ENCODE measurements around the gene HRC. TPM values are rescaled to one million over a fixed set of nuclear protein-coding genes. Genes with fewer than 3 reads are reported as not detected.

HRC gene
- total RNA-seq, 2 donors from 2014 or later = 2.1 to 4.3 TPM

- Histone ChIP-seq H3K36me3 (replicated peaks in 1 of 2; ENCODE audit: insufficient read depth in 1 of 2, low read depth in 2 of 2) (no peaks in the 10 kb centered on the region), H3K4me3 (no peak overlapping the region), H3K27me3 (no peaks in the 10 kb centered on the region), H3K9me3 (no peaks in the 10 kb centered on the region), H3K27ac (no peak overlapping the region), H3K4me1 (no peaks in the 10 kb centered on the region)
- ATAC-seq (no peak), DNase-seq (no peak)
- 80 to 88% methylated on average over 4 of the region's 4 CpGs for WGBS, 2 donors
- intact Hi-C loops (cut with DNase I) = no loop called here
- TF ChIP-seq CTCF (IDR thresholded peaks at IDR 0.05) (no peak), POLR2A (IDR thresholded peaks at IDR 0.05) (no peak)
Measured at GRCh38 chr19:49194408-49194807, 39.2 kb upstream of the HRC start.

- Histone ChIP-seq H3K36me3 (replicated peaks in 1 of 2; ENCODE audit: insufficient read depth in 1 of 2, low read depth in 2 of 2) (no peaks in the 10 kb centered on the region), H3K27me3 (no peaks in the 10 kb centered on the region), H3K4me1 (no peaks in the 10 kb centered on the region), H3K4me3 (no peak overlapping the region), H3K27ac (no peak overlapping the region), H3K9me3 (no peaks in the 10 kb centered on the region)
- TF ChIP-seq POLR2A (IDR thresholded peaks at IDR 0.05) (no peak), CTCF (IDR thresholded peaks at IDR 0.05) (no peak)
- intact Hi-C loops (cut with DNase I) = no loop called here
- WGBS, 2 donors = 87 to 91% methylated on average over 6 of the region's 6 CpGs
- no peak for DNase-seq
- ATAC-seq = no peak
Measured at GRCh38 chr19:49193822-49194394, 38.7 kb upstream of the HRC start.

GRCh38 chr19:49190781-49191180 lies 35.6 kb upstream of the HRC start:
- intact Hi-C loops (cut with DNase I) = no loop called here
- 87 to 100% methylated on average over 3 of the region's 3 CpGs for WGBS, 2 donors
- no peaks in the 10 kb centered on the region for H3K9me3 ChIP-seq
- no peak overlapping the region for H3K27ac ChIP-seq
- H3K4me1 ChIP-seq = no peaks in the 10 kb centered on the region
- no peaks in the 10 kb centered on the region for H3K36me3 ChIP-seq (replicated peaks in 1 of 2; ENCODE audit: insufficient read depth in 1 of 2, low read depth in 2 of 2)
- TF ChIP-seq CTCF (IDR thresholded peaks at IDR 0.05) = no peak
- TF ChIP-seq POLR2A (IDR thresholded peaks at IDR 0.05) = no peak
- no peak for DNase-seq
- ATAC-seq = no peak
- H3K4me3 ChIP-seq = no peak overlapping the region
- no peaks in the 10 kb centered on the region for H3K27me3 ChIP-seq

- intact Hi-C loops (cut with DNase I) = no loop called here
- WGBS, 2 donors = 84 to 94% methylated on average over 5 of the region's 5 CpGs
- Histone ChIP-seq H3K4me1 (no peaks in the 10 kb centered on the region), H3K9me3 (no peaks in the 10 kb centered on the region), H3K36me3 (replicated peaks in 1 of 2; ENCODE audit: insufficient read depth in 1 of 2, low read depth in 2 of 2) (no peaks in the 10 kb centered on the region), H3K27ac (no peak overlapping the region), H3K4me3 (no peak overlapping the region), H3K27me3 (no peaks in the 10 kb centered on the region)
- DNase-seq = no peak
- no peak for ATAC-seq
- no peak for TF ChIP-seq CTCF (IDR thresholded peaks at IDR 0.05)
- TF ChIP-seq POLR2A (IDR thresholded peaks at IDR 0.05) = no peak
Measured at GRCh38 chr19:49189259-49189658, 34.1 kb upstream of the HRC start.

- intact Hi-C loops (cut with DNase I) = no loop called here
- H3K9me3 ChIP-seq = no peaks in the 10 kb centered on the region
- TF ChIP-seq CTCF (IDR thresholded peaks at IDR 0.05) = no peak
- no peaks in the 10 kb centered on the region for H3K4me1 ChIP-seq
- no peaks in the 10 kb centered on the region for H3K27me3 ChIP-seq
- ATAC-seq (no peak), DNase-seq (no peak)
- H3K4me3 ChIP-seq = no peak overlapping the region
- no peak overlapping the region for H3K27ac ChIP-seq
- 89% methylated on average over 21 of the region's 21 CpGs for WGBS, 2 donors
- H3K36me3 ChIP-seq (replicated peaks in 1 of 2; ENCODE audit: insufficient read depth in 1 of 2, low read depth in 2 of 2) = no peaks in the 10 kb centered on the region
Measured at GRCh38 chr19:49188626-49189200, 33.5 kb upstream of the HRC start.

Measured in body of pancreas (tissue), 4 donors.